BE2C (cell line): ENCODE data around the gene TBC1D10A. TPM values are rescaled to one million over a fixed set of nuclear protein-coding genes. Genes with fewer than 3 reads are reported as not detected.

Source experiments
- DNase-seq: peaks from one replicate; pipeline ENCODE4 v3.0.0-alpha.2; 2020
- H3K27me3 ChIP-seq: fragments of 250-450 bp; sonication (Bioruptor Pico); 2 replicates; pipeline ENCODE4 v1.5.1; 2020; ENCODE audit warnings: mild to moderate bottlenecking
- H3K36me3 ChIP-seq: fragments of 250-450 bp; sonication (Bioruptor Pico); 2 replicates; pipeline ENCODE4 v1.5.1; 2020; ENCODE audit warnings: mild to moderate bottlenecking
- H3K4me1 ChIP-seq: fragments of 250-450 bp; sonication (Bioruptor Pico); 2 replicates; pipeline ENCODE4 v1.5.1; 2020
- H3K4me3 ChIP-seq: 2 replicates; pipeline ENCODE4 v1.5.1; 2011; ENCODE audit warnings: low read depth, low read length
- H3K9me3 ChIP-seq: fragments of 250-450 bp; sonication (Bioruptor Pico); 2 replicates; pipeline ENCODE4 v1.5.1; 2020
- CTCF ChIP-seq: IDR thresholded peaks from 2 replicates; pipeline ENCODE4 v1.5.1; 2012; ENCODE audit warnings: mild to moderate bottlenecking, low read depth, low read length
- polyA plus RNA-seq: library from polyadenylated mRNA; unstranded; fragments of >200 nt; gene quantifications from one replicate; pipeline ENCODE4 v1.2.1, GENCODE V29; 2012; ENCODE audit warnings: low read depth, missing spikeins; ENCODE audit not compliant: insufficient read length, insufficient read depth

The TBC1D10A gene
- polyA plus RNA-seq = 2.9 TPM

- Histone ChIP-seq H3K36me3 (peaks cover 8% of the 10 kb centered on the region; the same call in 1 of the 2 replicates), H3K4me1 (peaks cover 6% of the 10 kb centered on the region; the same call in 1 of the 2 replicates), H3K4me3 (peak within 1 kb of the TSS; percentile 69), H3K27me3 (no peaks in the 10 kb centered on the region), H3K9me3 (no peaks in the 10 kb centered on the region)
- DNase-seq = peak; percentile 94
- TF ChIP-seq CTCF = no peak
These were observed at the start of gene TBC1D10A for GRCh38 chr22:30326706-30327362. TBC1D10A (minus strand) TSS chr22:30326941; CDS start chr22:30326881, 60 bp downstream.

- no peak overlapping the region for H3K4me3 ChIP-seq
- no peaks in the 10 kb centered on the region for H3K36me3 ChIP-seq
- DNase-seq = peak; percentile 2
- no peaks in the 10 kb centered on the region for H3K27me3 ChIP-seq
- H3K4me1 ChIP-seq = peaks cover 6% of the 10 kb centered on the region; the same call in 1 of the 2 replicates
- no peaks in the 10 kb centered on the region for H3K9me3 ChIP-seq
- no peak for TF ChIP-seq CTCF
These were observed 48.6 kb upstream of the TBC1D10A start for GRCh38 chr22:30375312-30375849.

GRCh38 chr22:30373331-30374325, 46.9 kb upstream of the TBC1D10A start:
- Histone ChIP-seq H3K36me3 (no peaks in the 10 kb centered on the region), H3K27me3 (no peaks in the 10 kb centered on the region), H3K9me3 (no peaks in the 10 kb centered on the region), H3K4me3 (no peak overlapping the region), H3K4me1 (peaks cover 7% of the 10 kb centered on the region; the same call in 1 of the 2 replicates)
- DNase-seq = no peak
- TF ChIP-seq CTCF = no peak

GRCh38 chr22:30372915-30373314, 46.2 kb upstream of the TBC1D10A start:
- DNase-seq = no peak
- Histone ChIP-seq H3K4me3 (no peak overlapping the region), H3K4me1 (peaks cover 7% of the 10 kb centered on the region; the same call in 1 of the 2 replicates), H3K9me3 (no peaks in the 10 kb centered on the region), H3K27me3 (no peaks in the 10 kb centered on the region), H3K36me3 (no peaks in the 10 kb centered on the region)
- TF ChIP-seq CTCF = no peak

GRCh38 chr22:30371981-30372380, 45.2 kb upstream of the TBC1D10A start:
- DNase-seq = no peak

More at GRCh38 chr22:30371981-30372380, 45.2 kb upstream of the TBC1D10A start:
- H3K36me3 ChIP-seq = no peaks in the 10 kb centered on the region
- no peaks in the 10 kb centered on the region for H3K9me3 ChIP-seq
- H3K4me3 ChIP-seq = no peak overlapping the region
- no peak for TF ChIP-seq CTCF
- H3K4me1 ChIP-seq = peaks cover 7% of the 10 kb centered on the region; the same call in 1 of the 2 replicates
- H3K27me3 ChIP-seq = no peaks in the 10 kb centered on the region
